ENCODE results near the gene ODAPH. TPM values are rescaled to one million over a fixed set of nuclear protein-coding genes. Genes with fewer than 3 reads are reported as not detected.

Gene ODAPH
- total RNA-seq, 2 donors from 2014 or later: 0.35 TPM; not detected in 1

Other genes starting within 250 kb of the ODAPH start
- gene RCHY1, start 41.7 kb upstream of the ODAPH start, total RNA-seq: 10 to 100 TPM; 42.0 to 44.3 TPM
- gene THAP6, start 41.6 kb upstream of the ODAPH start, total RNA-seq: 10 to 100 TPM; 28.8 to 35.1 TPM
- gene CDKL2, start 74.5 kb downstream of the ODAPH start, total RNA-seq: 1 to 10 TPM; 1.3 to 2.2 TPM
- gene G3BP2, start 117.3 kb downstream of the ODAPH start, total RNA-seq: 100 to 1,000 TPM; 204 to 212 TPM
- 10 to 100 TPM; 42.0 to 51.7 TPM for gene USO1, start 168.5 kb downstream of the ODAPH start, total RNA-seq